NCI-H2029 treated with DMSO at 0.1 percent for 48 hours (cell line): Measurements from ENCODE around the gene CCNYL1.
"Not testable (repeated sequence)": the region's sequence is repeated elsewhere in the genome, so short reads cannot be mapped to it uniquely, and the experiment has no call there.

Source experiments
- DNase-seq: peaks from one replicate; lab custom pipeline; 2025; lab: John Stamatoyannopoulos, UW

CCNYL1 gene

GRCh38 chr2:207734636-207735512 is 23.4 kb downstream of the CCNYL1 start:
- DNase-seq = no peak

GRCh38 chr2:207735513-207735859 is 24.0 kb downstream of the CCNYL1 start:
- not testable (repeated sequence) for DNase-seq

GRCh38 chr2:207743514-207743913 is 32.1 kb downstream of the CCNYL1 start:
- no peak for DNase-seq

GRCh38 chr2:207744050-207744449 is 32.6 kb downstream of the CCNYL1 start:
- no peak for DNase-seq

- DNase-seq = no peak
These were observed 33.0 kb downstream of the CCNYL1 start for GRCh38 chr2:207744451-207744850.

- DNase-seq = peak; percentile 34
These were observed 34.7 kb downstream of the CCNYL1 start for GRCh38 chr2:207746131-207746530.

GRCh38 chr2:207747653-207748560 is 36.5 kb downstream of the CCNYL1 start:
- DNase-seq = no peak

- no peak for DNase-seq
These were observed 37.6 kb downstream of the CCNYL1 start for GRCh38 chr2:207748993-207749392.

GRCh38 chr2:207749873-207750272 is 38.4 kb downstream of the CCNYL1 start:
- no peak for DNase-seq

- no peak for DNase-seq
These were observed 38.9 kb downstream of the CCNYL1 start for GRCh38 chr2:207750345-207750744.

GRCh38 chr2:207750876-207751275 is 39.4 kb downstream of the CCNYL1 start:
- no peak for DNase-seq

GRCh38 chr2:207753688-207754087 is 42.2 kb downstream of the CCNYL1 start:
- not testable (repeated sequence) for DNase-seq

- no peak for DNase-seq
These were observed 43.3 kb downstream of the CCNYL1 start for GRCh38 chr2:207754498-207755383.

- no peak for DNase-seq
These were observed 46.6 kb downstream of the CCNYL1 start for GRCh38 chr2:207758025-207758424.

- no peak for DNase-seq
These were observed 48.5 kb downstream of the CCNYL1 start for GRCh38 chr2:207759890-207760289.

- no peak for DNase-seq
These were observed 49.0 kb downstream of the CCNYL1 start for GRCh38 chr2:207760453-207760852.

GRCh38 chr2:207761426-207761825 is 50.0 kb downstream of the CCNYL1 start:
- DNase-seq = not testable (repeated sequence)

GRCh38 chr2:207762146-207762545 is 50.7 kb downstream of the CCNYL1 start:
- DNase-seq = no peak

GRCh38 chr2:207763303-207763917 is 52.0 kb downstream of the CCNYL1 start:
- no peak for DNase-seq

GRCh38 chr2:207764096-207764630 is 52.7 kb downstream of the CCNYL1 start:
- DNase-seq = no peak

- DNase-seq = peak; percentile 67
These were observed 54.1 kb downstream of the CCNYL1 start for GRCh38 chr2:207765547-207765946.
